DND-41 (cell line): ENCODE data around the gene WNT6.

Experiments used
- ATAC-seq: fragments of 200-7000 bp; cut with Tn5 transposase; 3 replicates; pipeline ENCODE4 v1.9.1; 2021; ENCODE audit warnings: low read depth; ENCODE audit not compliant: insufficient read depth
- DNase-seq: peaks from one replicate; pipeline ENCODE4 v3.0.0-alpha.2; 2020
- H2AFZ ChIP-seq: 2 replicates; pipeline ENCODE4 v1.6.0; 2012; ENCODE audit warnings: low read depth, low read length
- H3K27ac ChIP-seq: 2 replicates; pipeline ENCODE4 v1.5.1; 2012; ENCODE audit warnings: low read length, inconsistent platforms
- H3K27me3 ChIP-seq: fragments of 200-600 bp; sonication (generic); 2 replicates; pipeline ENCODE4 v1.6.0; 2012; ENCODE audit warnings: low read length, mild to moderate bottlenecking, inconsistent platforms; ENCODE audit not compliant: insufficient read depth, poor library complexity
- H3K36me3 ChIP-seq: 2 replicates; pipeline ENCODE4 v1.5.1; 2012; ENCODE audit warnings: low read length, inconsistent platforms; ENCODE audit not compliant: insufficient read depth
- H3K4me1 ChIP-seq: 2 replicates; pipeline ENCODE4 v1.5.1; 2012; ENCODE audit warnings: mild to moderate bottlenecking, low read length; ENCODE audit not compliant: insufficient read depth
- H3K4me2 ChIP-seq: 2 replicates; pipeline ENCODE4 v1.6.0; 2012; ENCODE audit warnings: mild to moderate bottlenecking, moderate library complexity, low read length, inconsistent platforms; ENCODE audit not compliant: insufficient read depth
- H3K4me3 ChIP-seq, 2 experiments: fragments of 200-600 bp in 1 of 2; shearing (Covaris generic) in 1 of 2; 2 replicates each; pipeline ENCODE4 v1.5.1; 2012 to 2016; ENCODE audit warnings: inconsistent platforms in 2 of 2, low read length in 2 of 2, mild to moderate bottlenecking in 2 of 2, low read depth in 1 of 2, moderate library complexity in 1 of 2
- H3K79me2 ChIP-seq: 2 replicates; pipeline ENCODE4 v1.6.0; 2012; ENCODE audit warnings: low read length, inconsistent platforms; ENCODE audit not compliant: insufficient read depth
- H3K9ac ChIP-seq: 2 replicates; pipeline ENCODE4 v1.6.0; 2012; ENCODE audit warnings: low read depth, mild to moderate bottlenecking, inconsistent platforms, low read length, moderate library complexity
- H3K9me3 ChIP-seq: 2 replicates; pipeline ENCODE4 v1.5.1; 2012; ENCODE audit warnings: low read length, moderate library complexity, mild to moderate bottlenecking, inconsistent platforms; ENCODE audit not compliant: insufficient read depth, severe bottlenecking
- H4K20me1 ChIP-seq: 2 replicates; pipeline ENCODE4 v1.6.0; 2012; ENCODE audit warnings: low read length; ENCODE audit not compliant: insufficient read depth
- CTCF ChIP-seq: IDR thresholded peaks from 2 replicates; pipeline ENCODE4 v1.5.1; 2012; ENCODE audit warnings: borderline replicate concordance, low read length, moderate library complexity, mild to moderate bottlenecking; ENCODE audit not compliant: poor library complexity, severe bottlenecking; ENCODE audit errors: extremely low read depth
- EZH2 ChIP-seq: IDR thresholded peaks from 3 replicates; pipeline ENCODE4 v1.6.1; 2012; ENCODE audit warnings: borderline replicate concordance, low read depth, mild to moderate bottlenecking, moderate library complexity, low read length, inconsistent platforms; ENCODE audit not compliant: severe bottlenecking

WNT6 gene

DNA sequence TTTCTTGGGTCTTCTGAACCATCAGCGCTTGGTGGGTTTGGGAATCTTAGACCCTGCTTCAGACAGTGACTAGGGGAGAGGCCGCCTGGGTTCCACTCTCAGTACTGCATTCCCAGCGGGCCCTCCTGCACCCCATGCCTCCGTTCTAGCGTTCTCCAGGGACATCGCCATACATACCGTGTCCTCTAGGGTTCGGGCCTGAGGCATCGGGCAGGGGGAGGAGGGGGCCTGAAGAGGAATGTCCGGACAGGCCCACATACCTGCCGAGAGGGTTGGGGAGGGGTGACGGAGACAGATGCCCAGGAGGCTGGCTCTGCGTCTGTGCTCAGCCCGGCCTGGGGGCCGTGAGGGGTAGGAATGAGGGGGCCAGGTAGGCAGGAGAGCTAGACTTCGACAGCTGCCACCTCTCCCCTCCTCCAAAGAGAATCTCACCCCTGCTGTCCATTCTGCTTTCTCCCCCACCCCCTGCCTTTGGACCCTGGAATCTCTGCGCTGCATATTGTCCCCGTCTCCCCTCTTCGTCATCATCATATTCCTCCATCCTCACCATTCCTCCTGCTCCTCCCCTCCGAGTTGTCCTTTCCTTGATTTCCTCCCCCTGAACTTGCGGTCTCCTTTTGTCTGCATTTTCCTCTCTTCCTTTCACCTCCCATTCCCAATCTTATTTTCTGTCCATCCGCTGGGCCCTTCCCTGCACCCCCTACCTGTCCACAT lies 13.2 kb downstream of the WNT6 start:
- H3K4me3 ChIP-seq, result no peak overlapping the region

GRCh38 chr2:218873359-218874194 lies 14.0 kb downstream of the WNT6 start:
- DNase-seq (no peak), ATAC-seq (no peak)
- no peak overlapping the region for H3K4me3 ChIP-seq
- TF ChIP-seq CTCF, result no peak
- TF ChIP-seq EZH2, result no peak
- H2AFZ ChIP-seq, result no peak overlapping the region
- 0 out of 2 replicates have a peak, but pooled peaks cover 3% of the 10 kb centered on the region for H4K20me1 ChIP-seq
- no peak overlapping the region for H3K4me2 ChIP-seq
- peaks cover 7% of the 10 kb centered on the region for H3K4me1 ChIP-seq
- H3K9ac ChIP-seq, result no peak overlapping the region
- H3K27ac ChIP-seq, result no peak overlapping the region
- H3K79me2 ChIP-seq, result no peaks in the 10 kb centered on the region
- H3K36me3 ChIP-seq, result no peaks in the 10 kb centered on the region
- no peaks in the 10 kb centered on the region for H3K27me3 ChIP-seq
- no peaks in the 10 kb centered on the region for H3K9me3 ChIP-seq

More for the DNA sequence above, 13.2 kb downstream of the WNT6 start:
- Histone ChIP-seq H3K9ac (no peak overlapping the region), H3K4me1 (peaks cover 7% of the 10 kb centered on the region), H2AFZ (no peak overlapping the region), H4K20me1 (0 out of 2 replicates have a peak, but pooled peaks cover 3% of the 10 kb centered on the region), H3K36me3 (no peaks in the 10 kb centered on the region), H3K27ac (no peak overlapping the region), H3K4me2 (no peak overlapping the region), H3K9me3 (no peaks in the 10 kb centered on the region), H3K79me2 (no peaks in the 10 kb centered on the region), H3K27me3 (peaks cover 4% of the 10 kb centered on the region)
- DNase-seq, result no peak
- TF ChIP-seq CTCF, result no peak
- no peak for ATAC-seq

GRCh38 chr2:218875692-218876246 lies 16.2 kb downstream of the WNT6 start:
- Histone ChIP-seq H4K20me1 (peaks cover 3% of the 10 kb centered on the region; the same call in 1 of the 2 replicates), H3K9me3 (no peaks in the 10 kb centered on the region), H3K4me3 (no peak overlapping the region), H3K9ac (no peak overlapping the region), H3K4me1 (peaks cover 11% of the 10 kb centered on the region), H2AFZ (no peak overlapping the region), H3K4me2 (no peak overlapping the region), H3K79me2 (no peaks in the 10 kb centered on the region), H3K27ac (no peak overlapping the region), H3K27me3 (no peaks in the 10 kb centered on the region), H3K36me3 (no peaks in the 10 kb centered on the region)
- ATAC-seq (no peak), DNase-seq (no peak)
- TF ChIP-seq EZH2 (no peak), CTCF (no peak)
